B cell (primary cell): ENCODE results near the gene CCDC146. TPM values are rescaled to one million over a fixed set of nuclear protein-coding genes. Genes with fewer than 3 reads are reported as not detected.

Experiments used
- ATAC-seq: fragments of 200-7000 bp; cut with Tn5 transposase; one replicate; pipeline ENCODE4 v1.10.0; 2021; ENCODE audit warnings: low read depth, mild to moderate bottlenecking, moderate number of reproducible peaks, moderate library complexity
- CTCF ChIA-PET: fragments of 350-600 bp; sonication (Branson Sonifier 250); formaldehyde crosslinking; loops from one replicate; lab custom pipeline; 2021; ENCODE audit warnings: antibody characterized with exemption, inconsistent platforms; lab: Charles Lee
- POLR2A ChIA-PET: fragments of 350-600 bp; sonication (Branson Sonifier 250); formaldehyde crosslinking; loops from one replicate; lab custom pipeline; 2021; ENCODE audit warnings: antibody characterized with exemption; lab: Charles Lee
- DNase-seq: peaks from one replicate; pipeline ENCODE4 v3.0.0; 2013
- H2AFZ ChIP-seq: 2 replicates; pipeline ENCODE4 v1.6.1; 2012; ENCODE audit warnings: mild to moderate bottlenecking, low read depth, low read length; ENCODE audit not compliant: insufficient read depth, poor library complexity, severe bottlenecking
- H3K27ac ChIP-seq, 2 donors: 1 replicate in 1 of 2; 2 replicates in 1 of 2; pipeline ENCODE4 v1.5.1; 2012 to 2013; ENCODE audit warnings: low read length in 2 of 2, mild to moderate bottlenecking in 2 of 2, moderate library complexity in 1 of 2
- H3K27me3 ChIP-seq, 4 experiments: fragments of 200-600 bp in 1 of 4; sonication (generic) in 1 of 4; replicated peaks in 1 of 4; 1 replicate in 2 of 4; 2 replicates in 2 of 4; pipeline versions ENCODE4 v1.6.1 to v1.7.0; 2013 to 2016; ENCODE audit warnings: low read length in 3 of 4, mild to moderate bottlenecking in 2 of 4, mixed read lengths in 1 of 4, moderate library complexity in 1 of 4; ENCODE audit not compliant: insufficient read depth in 4 of 4, control insufficient read depth in 3 of 4; ENCODE audit errors: control extremely low read depth in 1 of 4
- H3K36me3 ChIP-seq, 2 experiments: replicated peaks in 1 of 2; 1 replicate in 1 of 2; 2 replicates in 1 of 2; pipeline versions ENCODE4 v1.6.1 to v1.7.1; 2013; ENCODE audit warnings: low read length in 1 of 2; ENCODE audit not compliant: insufficient read depth in 2 of 2, control insufficient read depth in 1 of 2; ENCODE audit errors: control extremely low read depth in 1 of 2, extremely low read depth in 1 of 2
- H3K4me1 ChIP-seq, 2 donors: fragments of 200-600 bp in 1 of 2; sonication (generic) in 1 of 2; 1 replicate in 1 of 2; 2 replicates in 1 of 2; pipeline versions ENCODE4 v1.5.1 to v1.6.1; 2013 to 2017; ENCODE audit warnings: low read length in 2 of 2; ENCODE audit not compliant: control insufficient read depth in 2 of 2, insufficient read depth in 2 of 2
- H3K4me2 ChIP-seq: replicated peaks from 2 replicates; pipeline ENCODE3; 2012; ENCODE audit warnings: mild to moderate bottlenecking, low read depth, low read length; ENCODE audit not compliant: poor library complexity, severe bottlenecking
- H3K4me3 ChIP-seq, 5 experiments: fragments of 200-600 bp in 1 of 5; sonication (generic) in 1 of 5; 1 replicate in 3 of 5; 2 replicates in 2 of 5; pipeline versions ENCODE4 v1.5.1 to v1.7.0; 2011 to 2016; ENCODE audit warnings: low read length in 4 of 5, mild to moderate bottlenecking in 4 of 5, low read depth in 2 of 5, control low read depth in 1 of 5, moderate library complexity in 1 of 5; ENCODE audit not compliant: insufficient read depth in 1 of 5; ENCODE audit errors: control extremely low read depth in 1 of 5, extremely low read depth in 1 of 5
- H3K79me2 ChIP-seq: fragments of 200-600 bp; sonication (generic); one replicate; pipeline ENCODE4 v1.6.0; 2016; ENCODE audit warnings: low read length; ENCODE audit not compliant: control insufficient read depth, insufficient read depth
- H3K9ac ChIP-seq: fragments of 200-600 bp; sonication (generic); 2 replicates; pipeline ENCODE4 v1.6.1; 2017; ENCODE audit warnings: mild to moderate bottlenecking, low read length, moderate library complexity
- H3K9me3 ChIP-seq, 3 donors: one replicate each; pipeline versions ENCODE4 v1.6.1 to v1.7.1; 2013; ENCODE audit warnings: low read length in 2 of 3; ENCODE audit not compliant: control insufficient read depth in 2 of 3, insufficient read depth in 1 of 3; ENCODE audit errors: control extremely low read depth in 1 of 3
- H4K20me1 ChIP-seq: 2 replicates; pipeline ENCODE4 v1.6.0; 2012; ENCODE audit warnings: mild to moderate bottlenecking, low read length; ENCODE audit not compliant: insufficient read depth, control insufficient read depth, poor library complexity, severe bottlenecking
- H3K27ac Mint-ChIP-seq: one replicate; pipeline ENCODE4 v1.8.0; 2021; ENCODE audit warnings: mixed read lengths
- H3K27me3 Mint-ChIP-seq: one replicate; pipeline ENCODE4 v1.8.0; 2021; ENCODE audit warnings: mixed read lengths
- H3K4me1 Mint-ChIP-seq: one replicate; pipeline ENCODE4 v1.8.0; 2021; ENCODE audit warnings: mixed read lengths
- H3K4me3 Mint-ChIP-seq: one replicate; pipeline ENCODE4 v1.8.0; 2021; ENCODE audit warnings: mixed read lengths
- H3K9me3 Mint-ChIP-seq: one replicate; pipeline ENCODE4 v1.8.0; 2022; ENCODE audit warnings: mixed read lengths; ENCODE audit not compliant: insufficient read depth
- EZH2 ChIP-seq: IDR thresholded peaks from 2 replicates; pipeline ENCODE4 v1.6.1; 2012; ENCODE audit warnings: borderline replicate concordance, low read depth, mild to moderate bottlenecking, moderate library complexity, low read length; ENCODE audit not compliant: insufficient read depth, poor library complexity, severe bottlenecking
- WGBS: methylation state at CpG from one replicate; pipeline ENCODE4 v1.1.5; 2013; ENCODE audit warnings: missing lambda C conversion rate; ENCODE audit not compliant: insufficient coverage; 5-methylcytosine and 5-hydroxymethylcytosine counted together
- intact Hi-C: fragments of 100-400 bp; cut with micrococcal nuclease; formaldehyde crosslinking; loops from one replicate; pipeline ENCODE4 v1.10.0; 2022
- polyA plus RNA-seq: library from polyadenylated mRNA; depleted of rRNA; stranded (reverse); fragments of >200 nt; gene quantifications from 2 replicates; pipeline ENCODE4 v1.2.3, GENCODE V29; 2012
- total RNA-seq, 2 donors: library from RNA; stranded (reverse); fragments of 120-200 nt in 1 of 2; gene quantifications; 1 replicate in 1 of 2; 2 replicates in 1 of 2; pipeline versions ENCODE4 v1.2.3 to v1.2.4, GENCODE V29; 2013 to 2022
- TF ChIP-seq, protein P1 (sequence below): fragments of 200-600 bp; IDR thresholded peaks from one replicate; pipeline ENCODE4 v1.8.0; 2022; ENCODE audit warnings: antibody characterized with exemption, mild to moderate bottlenecking

Gene CCDC146
- total and polyA plus RNA-seq, 2 donors (not counting 1 experiment from before 2014, with no cell fraction given): 5.6 to 8.5 TPM

DNA sequence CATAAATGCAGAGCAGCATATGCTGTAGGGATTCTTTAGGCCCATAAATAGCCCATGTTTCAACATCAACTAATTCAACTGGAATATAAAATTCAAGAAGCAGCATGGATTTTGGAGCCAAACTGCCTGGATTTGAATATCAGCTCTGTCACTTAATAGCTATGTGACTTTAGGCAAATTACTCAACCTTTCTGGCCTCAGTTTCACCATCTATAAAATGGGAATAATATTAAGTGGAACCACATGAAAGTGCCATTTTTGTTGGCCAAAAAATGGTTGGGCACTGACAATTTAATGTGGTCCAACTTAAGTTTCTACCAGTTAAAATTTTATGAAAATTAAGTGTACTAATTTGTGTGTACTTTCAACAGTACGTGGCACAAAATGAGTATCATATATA is 195.6 kb downstream of the CCDC146 start:
- POLR2A ChIA-PET: no interaction called here
- H3K36me3 ChIP-seq: peaks cover 2 to 88% of the 10 kb centered on the region in 2 experiments
- no peak for ATAC-seq

DNA sequence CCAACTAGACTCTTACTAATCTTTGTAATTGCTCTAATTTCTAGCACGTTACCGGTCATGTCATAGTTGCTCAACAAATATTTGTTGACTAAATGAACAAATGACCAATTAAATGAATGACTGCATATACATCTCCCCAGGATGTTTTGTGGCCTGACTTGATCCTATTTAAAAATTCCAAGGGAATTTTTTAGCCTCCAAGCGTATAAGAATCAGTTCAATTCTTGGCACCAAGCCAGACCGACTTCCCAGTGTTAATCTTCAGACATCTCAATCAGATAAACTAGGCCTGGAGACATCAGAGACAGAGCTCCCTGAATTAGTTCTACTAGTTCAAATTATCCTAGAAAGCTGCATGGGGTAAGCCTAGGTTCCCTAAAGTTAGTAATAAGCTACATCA is 197.7 kb downstream of the CCDC146 start:
- H3K9me3 Mint-ChIP-seq: no peaks in the 10 kb centered on the region
- H3K9me3 ChIP-seq: no peaks in the 10 kb centered on the region
- H3K4me3 Mint-ChIP-seq: no peak overlapping the region
- no peak overlapping the region for H3K9ac ChIP-seq
- H3K79me2 ChIP-seq: no peaks in the 10 kb centered on the region
- POLR2A ChIA-PET: no interaction called here
- H2AFZ ChIP-seq: no peak overlapping the region
- H3K4me1 Mint-ChIP-seq: peaks cover 7% of the 10 kb centered on the region
- no peaks in the 10 kb centered on the region for H3K27me3 Mint-ChIP-seq
- H4K20me1 ChIP-seq: no peaks in the 10 kb centered on the region
- H3K4me3 ChIP-seq: no peak overlapping the region
- DNase-seq: no peak
- intact Hi-C loops: no loop called here
- peaks cover 6 to 81% of the 10 kb centered on the region in 2 experiments for H3K36me3 ChIP-seq
- no peak overlapping the region for H3K27ac ChIP-seq
- no peak overlapping the region for H3K27ac Mint-ChIP-seq
- H3K27me3 ChIP-seq: no peaks in the 10 kb centered on the region
- 96% methylated on average over 4 of the region's 4 CpGs for WGBS
- no peak overlapping the region for H3K4me2 ChIP-seq
- no peaks in the 10 kb centered on the region for H3K4me1 ChIP-seq
- ATAC-seq: no peak
- TF ChIP-seq EZH2: no peak
- TF ChIP-seq, protein P1, sequence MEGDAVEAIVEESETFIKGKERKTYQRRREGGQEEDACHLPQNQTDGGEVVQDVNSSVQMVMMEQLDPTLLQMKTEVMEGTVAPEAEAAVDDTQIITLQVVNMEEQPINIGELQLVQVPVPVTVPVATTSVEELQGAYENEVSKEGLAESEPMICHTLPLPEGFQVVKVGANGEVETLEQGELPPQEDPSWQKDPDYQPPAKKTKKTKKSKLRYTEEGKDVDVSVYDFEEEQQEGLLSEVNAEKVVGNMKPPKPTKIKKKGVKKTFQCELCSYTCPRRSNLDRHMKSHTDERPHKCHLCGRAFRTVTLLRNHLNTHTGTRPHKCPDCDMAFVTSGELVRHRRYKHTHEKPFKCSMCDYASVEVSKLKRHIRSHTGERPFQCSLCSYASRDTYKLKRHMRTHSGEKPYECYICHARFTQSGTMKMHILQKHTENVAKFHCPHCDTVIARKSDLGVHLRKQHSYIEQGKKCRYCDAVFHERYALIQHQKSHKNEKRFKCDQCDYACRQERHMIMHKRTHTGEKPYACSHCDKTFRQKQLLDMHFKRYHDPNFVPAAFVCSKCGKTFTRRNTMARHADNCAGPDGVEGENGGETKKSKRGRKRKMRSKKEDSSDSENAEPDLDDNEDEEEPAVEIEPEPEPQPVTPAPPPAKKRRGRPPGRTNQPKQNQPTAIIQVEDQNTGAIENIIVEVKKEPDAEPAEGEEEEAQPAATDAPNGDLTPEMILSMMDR: no peak
- CTCF ChIA-PET: interaction anchor here (1.1 to 2.5 kb wide), 3 partner anchors 12 to 73 kb away, joined by 3 to 11 read pairs (median 3); no protein-coding TSS in a partner anchor

More for the DNA sequence above, 195.6 kb downstream of the CCDC146 start:
- intact Hi-C loops: no loop called here
- Histone ChIP-seq H3K79me2 (no peaks in the 10 kb centered on the region), H2AFZ (no peak overlapping the region), H3K4me3 (no peak overlapping the region), H3K27me3 (no peaks in the 10 kb centered on the region), H3K27ac (no peak overlapping the region), H3K9ac (no peak overlapping the region), H4K20me1 (peaks cover 6% of the 10 kb centered on the region), H3K9me3 (no peaks in the 10 kb centered on the region), H3K4me2 (no peak overlapping the region), H3K4me1 (no peaks in the 10 kb centered on the region)
- DNase-seq: no peak
- H3K27me3 Mint-ChIP-seq: no peaks in the 10 kb centered on the region
- peaks cover 7% of the 10 kb centered on the region for H3K4me1 Mint-ChIP-seq
- no peak for TF ChIP-seq EZH2
- TF ChIP-seq, protein P1: no peak
- WGBS: no CpG with 5 or more reads among the region's 1 CpG
- no peak overlapping the region for H3K27ac Mint-ChIP-seq
- no peak overlapping the region for H3K4me3 Mint-ChIP-seq
- CTCF ChIA-PET: interaction anchor here (0.7 kb wide), 1 partner anchor 14 kb away, joined by 3 read pairs; no protein-coding TSS in a partner anchor
- H3K9me3 Mint-ChIP-seq: no peaks in the 10 kb centered on the region
